ENCODE measurements around the gene COL18A1.

DNA sequence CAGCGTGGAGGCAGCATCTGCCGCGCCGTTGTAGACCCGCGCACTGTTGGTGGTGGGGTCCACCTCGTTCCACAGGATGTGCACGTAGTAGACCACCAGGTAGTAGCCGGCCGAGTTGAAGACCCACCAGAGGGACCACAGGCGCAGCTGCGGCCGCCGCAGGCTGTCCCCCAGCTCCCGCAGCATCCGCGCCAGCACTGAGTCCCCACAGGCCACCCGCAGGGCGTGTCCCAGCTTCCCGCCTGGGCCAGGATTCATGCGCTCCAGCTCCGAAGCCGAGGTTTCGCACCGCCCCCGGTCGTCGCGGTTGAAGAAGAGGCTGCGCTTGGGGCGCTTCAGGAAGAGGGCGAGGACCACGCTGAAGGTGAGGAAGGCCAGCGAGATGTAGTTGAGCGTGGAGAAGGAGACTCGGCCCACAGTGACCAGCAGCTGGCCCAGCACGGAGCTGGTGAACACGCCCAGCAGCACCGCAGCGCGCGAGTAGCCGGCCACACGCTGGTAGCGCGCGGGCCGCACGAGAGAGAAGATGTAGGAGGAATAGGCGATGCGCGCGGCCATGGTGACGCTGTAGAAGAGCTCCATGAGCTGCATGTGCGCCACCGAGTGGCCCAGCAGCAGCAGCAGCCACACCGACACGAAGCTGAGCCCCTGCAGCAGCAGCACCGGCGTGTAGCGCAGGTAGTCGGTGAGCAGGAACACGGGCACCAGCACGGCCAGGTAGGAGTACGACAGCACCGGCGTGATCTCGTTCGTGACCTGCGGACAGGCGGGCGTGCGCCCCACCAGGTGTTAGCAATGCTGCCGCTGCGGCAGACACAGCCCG, 126.6 kb downstream of the COL18A1 start:
- no peak for TF ChIP-seq EZH2 (IDR thresholded peaks at IDR 0.05; ENCODE audit: borderline replicate concordance, insufficient read depth, low read depth, low read length, poor library complexity, severe bottlenecking)
- TF ChIP-seq, protein P1, sequence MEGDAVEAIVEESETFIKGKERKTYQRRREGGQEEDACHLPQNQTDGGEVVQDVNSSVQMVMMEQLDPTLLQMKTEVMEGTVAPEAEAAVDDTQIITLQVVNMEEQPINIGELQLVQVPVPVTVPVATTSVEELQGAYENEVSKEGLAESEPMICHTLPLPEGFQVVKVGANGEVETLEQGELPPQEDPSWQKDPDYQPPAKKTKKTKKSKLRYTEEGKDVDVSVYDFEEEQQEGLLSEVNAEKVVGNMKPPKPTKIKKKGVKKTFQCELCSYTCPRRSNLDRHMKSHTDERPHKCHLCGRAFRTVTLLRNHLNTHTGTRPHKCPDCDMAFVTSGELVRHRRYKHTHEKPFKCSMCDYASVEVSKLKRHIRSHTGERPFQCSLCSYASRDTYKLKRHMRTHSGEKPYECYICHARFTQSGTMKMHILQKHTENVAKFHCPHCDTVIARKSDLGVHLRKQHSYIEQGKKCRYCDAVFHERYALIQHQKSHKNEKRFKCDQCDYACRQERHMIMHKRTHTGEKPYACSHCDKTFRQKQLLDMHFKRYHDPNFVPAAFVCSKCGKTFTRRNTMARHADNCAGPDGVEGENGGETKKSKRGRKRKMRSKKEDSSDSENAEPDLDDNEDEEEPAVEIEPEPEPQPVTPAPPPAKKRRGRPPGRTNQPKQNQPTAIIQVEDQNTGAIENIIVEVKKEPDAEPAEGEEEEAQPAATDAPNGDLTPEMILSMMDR (IDR thresholded peaks at IDR 0.05): no peak
